Stomach (tissue), 9 donors: ENCODE measurements around the gene GLRX. TPM values are rescaled to one million over a fixed set of nuclear protein-coding genes. Genes with fewer than 3 reads are reported as not detected.
A peak's percentile ranks its signal among the peaks of the same experiment; 100 is the strongest.
"Not testable (repeated sequence)": the region's sequence is repeated elsewhere in the genome, so short reads cannot be mapped to it uniquely, and the experiment has no call there.

Experiments
- DNase-seq, 2 donors: peaks; one replicate each; pipeline versions ENCODE4 v3.0.0 to v3.0.0-alpha.2; 2013 to 2019
- H3K27ac ChIP-seq, 5 donors: fragments of 200-600 bp in 4 of 5; sonication (generic) in 4 of 5; one replicate each; pipeline ENCODE4 v1.5.1; 2013 to 2019; ENCODE audit warnings: mild to moderate bottlenecking in 1 of 5, moderate library complexity in 1 of 5
- H3K27me3 ChIP-seq, 3 donors: fragments of 200-600 bp; sonication (generic); one replicate each; pipeline ENCODE4 v1.5.1; 2017 to 2019; ENCODE audit warnings: mixed run types in 1 of 3
- H3K36me3 ChIP-seq, 4 donors: fragments of 200-600 bp; sonication (generic); 1 replicate in 3 of 4; 2 replicates in 1 of 4; pipeline ENCODE4 v1.5.1; 2016 to 2019
- H3K4me1 ChIP-seq, 4 donors: fragments of 200-600 bp; sonication (generic); one replicate each; pipeline ENCODE4 v1.5.1; 2016 to 2019
- H3K4me3 ChIP-seq, 4 donors: fragments of 200-600 bp; sonication (generic) in 3 of 4; one replicate each; pipeline ENCODE4 v1.5.1; 2016 to 2019; ENCODE audit warnings: mild to moderate bottlenecking in 1 of 4
- H3K9me3 ChIP-seq, 4 donors: fragments of 200-600 bp; sonication (generic); one replicate each; pipeline ENCODE4 v1.5.1; 2016 to 2019
- EP300 ChIP-seq: sonication (generic); formaldehyde crosslinking; IDR thresholded peaks from one replicate; pipeline ENCODE4 v1.6.1; 2017; ENCODE audit warnings: antibody characterized with exemption
- POLR2A ChIP-seq, 4 donors: fragments of 450-650 bp; IDR thresholded peaks; one replicate each; pipeline ENCODE4 v1.6.1; 2016; ENCODE audit warnings: antibody characterized with exemption in 4 of 4, control low read depth in 2 of 4, mild to moderate bottlenecking in 1 of 4, moderate library complexity in 1 of 4
- POLR2AphosphoS5 ChIP-seq, 3 donors: sonication (generic); formaldehyde crosslinking; IDR thresholded peaks; one replicate each; pipeline ENCODE4 v1.6.1; 2016; ENCODE audit warnings: antibody characterized with exemption in 3 of 3
- WGBS, 5 donors: extraction: QIAGEN DNeasy Blood & Tissue Kit in 3 of 5; methylation state at CpG; one replicate each; pipeline versions ENCODE4 v1.1.5 to v1.1.7; 2013 to 2018; 5-methylcytosine and 5-hydroxymethylcytosine counted together
- intact Hi-C: fragments of 100-400 bp; cut with DNase I; formaldehyde crosslinking; loops from one replicate; pipeline ENCODE4 v1.15.1; 2023; ENCODE audit warnings: low total_unique reads
- polyA plus RNA-seq, 3 donors: library from polyadenylated mRNA; stranded (reverse); fragments of 200-250 nt; gene quantifications; one replicate each; pipeline ENCODE4 v1.2.3, GENCODE V29; 2013
- total RNA-seq, 5 donors: library from RNA; depleted of rRNA; stranded (reverse); fragments of >200 nt; gene quantifications; one replicate each; pipeline versions ENCODE4 v1.1.0 to v1.2.3, GENCODE V29; 2014 to 2016
- TF ChIP-seq, protein P1 (sequence below), 7 experiments: fragments of 450-650 bp in 4 of 7; fragments of 200-600 bp in 3 of 7; sonication (generic) in 3 of 7; IDR thresholded peaks; one replicate each; pipeline ENCODE4 v1.5.1; 2016 to 2019; ENCODE audit warnings: antibody characterized with exemption in 7 of 7, control low read depth in 2 of 7, mild to moderate bottlenecking in 1 of 7
- donor health status: healthy with polysubstance abuse.
- donor health status: Bipolar disorder and iron deficiency.
- donor health status: healthy.

The GLRX gene
- total and polyA plus RNA-seq, 8 donors = 11.3 to 211 (median 29.7) TPM

GRCh38 chr5:95853490-95853889 is 31.0 kb upstream of the GLRX start:
- Histone ChIP-seq H3K36me3 (no peaks in the 10 kb centered on the region), H3K4me3 (no peak overlapping the region), H3K27ac (no peak overlapping the region), H3K27me3 (no peaks in the 10 kb centered on the region), H3K4me1 (peaks cover 21 to 36% (median 27%) of the 10 kb centered on the region in 4 donors), H3K9me3 (no peaks in the 10 kb centered on the region)
- intact Hi-C loops = no loop called here
- 88 to 100% (median 97%) methylated on average over 3 of the region's 3 CpGs for WGBS, 5 donors
- DNase-seq = no peak
- TF ChIP-seq, protein P1, sequence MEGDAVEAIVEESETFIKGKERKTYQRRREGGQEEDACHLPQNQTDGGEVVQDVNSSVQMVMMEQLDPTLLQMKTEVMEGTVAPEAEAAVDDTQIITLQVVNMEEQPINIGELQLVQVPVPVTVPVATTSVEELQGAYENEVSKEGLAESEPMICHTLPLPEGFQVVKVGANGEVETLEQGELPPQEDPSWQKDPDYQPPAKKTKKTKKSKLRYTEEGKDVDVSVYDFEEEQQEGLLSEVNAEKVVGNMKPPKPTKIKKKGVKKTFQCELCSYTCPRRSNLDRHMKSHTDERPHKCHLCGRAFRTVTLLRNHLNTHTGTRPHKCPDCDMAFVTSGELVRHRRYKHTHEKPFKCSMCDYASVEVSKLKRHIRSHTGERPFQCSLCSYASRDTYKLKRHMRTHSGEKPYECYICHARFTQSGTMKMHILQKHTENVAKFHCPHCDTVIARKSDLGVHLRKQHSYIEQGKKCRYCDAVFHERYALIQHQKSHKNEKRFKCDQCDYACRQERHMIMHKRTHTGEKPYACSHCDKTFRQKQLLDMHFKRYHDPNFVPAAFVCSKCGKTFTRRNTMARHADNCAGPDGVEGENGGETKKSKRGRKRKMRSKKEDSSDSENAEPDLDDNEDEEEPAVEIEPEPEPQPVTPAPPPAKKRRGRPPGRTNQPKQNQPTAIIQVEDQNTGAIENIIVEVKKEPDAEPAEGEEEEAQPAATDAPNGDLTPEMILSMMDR (IDR thresholded peaks at IDR 0.05) = no peak
- TF ChIP-seq EP300 = no peak
- TF ChIP-seq POLR2AphosphoS5 (IDR thresholded peaks at IDR 0.05) = no peak
- TF ChIP-seq POLR2A (IDR thresholded peaks at IDR 0.05) = no peak

DNA sequence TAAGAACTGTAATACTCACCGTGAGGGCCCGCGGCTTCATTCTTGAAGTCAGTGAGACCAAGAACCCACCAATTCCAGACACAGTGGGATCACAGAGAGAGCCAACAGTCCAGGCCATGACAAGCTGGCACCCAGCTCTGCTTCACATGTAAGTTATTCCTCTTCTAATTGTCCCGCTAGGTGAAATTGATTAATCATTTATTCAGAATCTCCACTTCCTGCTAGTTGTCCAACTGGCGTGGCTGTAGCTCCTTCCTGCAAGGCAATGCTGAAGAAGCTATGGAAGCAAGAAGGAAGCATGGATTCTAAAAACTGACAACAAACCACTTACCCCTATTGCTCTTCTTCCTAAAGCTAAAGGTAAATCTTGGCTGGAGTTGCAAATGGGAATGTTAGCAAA is 30.0 kb upstream of the GLRX start:
- no peaks in the 10 kb centered on the region for H3K27me3 ChIP-seq
- H3K4me1 ChIP-seq = peaks cover 11 to 30% (median 18%) of the 10 kb centered on the region in 4 donors
- 89 to 96% (median 91%) methylated on average over 5 of the region's 5 CpGs for WGBS, 5 donors
- H3K4me3 ChIP-seq = no peak overlapping the region
- intact Hi-C loops = no loop called here
- H3K9me3 ChIP-seq = no peaks in the 10 kb centered on the region
- DNase-seq = no peak
- no peaks in the 10 kb centered on the region for H3K36me3 ChIP-seq
- H3K27ac ChIP-seq = no peak overlapping the region
- TF ChIP-seq EP300 = no peak
- no peak for TF ChIP-seq POLR2A (IDR thresholded peaks at IDR 0.05)
- no peak for TF ChIP-seq POLR2AphosphoS5 (IDR thresholded peaks at IDR 0.05)
- TF ChIP-seq, protein P1 (IDR thresholded peaks at IDR 0.05) = no peak

DNA sequence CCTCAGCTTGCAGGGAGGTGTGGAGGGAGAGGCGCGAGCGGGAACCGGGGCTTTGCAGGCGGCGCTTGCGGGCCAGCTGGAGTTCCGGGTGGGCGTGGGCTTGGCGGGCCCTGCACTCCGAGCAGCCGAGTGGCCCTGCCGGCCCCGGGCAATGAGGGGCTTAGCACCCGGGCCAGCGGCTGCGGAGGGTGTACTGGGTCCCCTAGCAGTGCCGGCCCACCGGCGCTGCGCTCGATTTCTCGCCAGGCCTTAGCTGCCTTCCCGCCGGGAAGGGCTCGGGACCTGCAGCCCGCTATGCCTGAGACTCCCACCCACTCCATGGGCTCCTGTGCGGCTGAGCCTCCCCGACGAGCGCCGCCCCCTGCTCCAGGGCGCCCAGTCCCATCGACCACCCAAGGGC is 28.6 kb upstream of the GLRX start:
- H3K9me3 ChIP-seq, intact Hi-C loops, H3K27ac ChIP-seq, DNase-seq, H3K36me3 ChIP-seq, H3K27me3 ChIP-seq, H3K4me3 ChIP-seq: not testable (repeated sequence)
- peaks cover 0 to 24% (median 13%) of the 10 kb centered on the region in 4 donors for H3K4me1 ChIP-seq
- 95 to 98% (median 98%) methylated on average over 17 to 34 of the region's 34 CpGs for WGBS, 5 donors

DNA sequence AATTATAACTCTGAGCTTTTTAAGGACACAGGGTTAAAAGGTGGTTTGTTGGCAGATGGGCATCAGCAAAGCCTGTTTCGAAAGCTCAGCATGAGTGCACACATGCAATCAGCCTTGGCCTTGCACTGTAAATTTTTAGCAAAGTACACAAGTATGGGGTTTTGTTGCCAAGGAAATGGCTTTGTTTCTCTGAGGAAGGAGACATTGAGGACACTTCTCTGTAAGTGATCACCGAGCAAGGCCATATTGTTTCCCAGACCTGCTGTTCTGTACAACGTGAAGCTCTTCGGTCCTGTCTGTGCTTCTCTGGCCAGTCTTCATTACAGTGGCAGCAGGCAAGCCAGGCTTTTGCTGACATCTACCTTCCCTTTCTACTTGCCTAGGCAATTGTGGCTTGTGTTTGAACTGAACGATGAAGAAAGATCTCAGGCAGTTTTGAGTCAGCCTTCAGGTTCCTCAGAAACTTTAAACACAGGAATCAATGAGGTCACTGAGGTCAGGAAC is 27.9 kb upstream of the GLRX start:
- H3K27me3 ChIP-seq = no peaks in the 10 kb centered on the region
- intact Hi-C loops = no loop called here
- peaks cover 0 to 23% (median 13%) of the 10 kb centered on the region in 4 donors for H3K4me1 ChIP-seq
- H3K9me3 ChIP-seq = no peaks in the 10 kb centered on the region
- WGBS, 5 donors = 50 to 79% (median 60%) methylated on average over 5 of the region's 5 CpGs
- H3K27ac ChIP-seq = peak overlapping the region in 2 of 5 donors; percentile 13 to 51
- no peak overlapping the region for H3K4me3 ChIP-seq
- DNase-seq = no peak
- H3K36me3 ChIP-seq = no peaks in the 10 kb centered on the region
- TF ChIP-seq, protein P1 (IDR thresholded peaks at IDR 0.05) = no peak
- TF ChIP-seq POLR2AphosphoS5 (IDR thresholded peaks at IDR 0.05) = peak in 1 of 3 donors; percentile 20

- 73 to 91% (median 85%) methylated on average over 3 of the region's 3 CpGs for WGBS, 5 donors
- intact Hi-C loops = loop anchor here (10.0 kb wide), 2 partner anchors 64 to 204 kb away; partner anchors contain the start of gene RFESD
- Histone ChIP-seq H3K9me3 (no peaks in the 10 kb centered on the region), H3K36me3 (no peaks in the 10 kb centered on the region), H3K27me3 (no peaks in the 10 kb centered on the region), H3K4me3 (no peak overlapping the region), H3K4me1 (peaks cover 0 to 34% (median 21%) of the 10 kb centered on the region in 4 donors), H3K27ac (peak overlapping the region in 2 of 5 donors; percentile 27 to 37)
- TF ChIP-seq, protein P1 (IDR thresholded peaks at IDR 0.05) = no peak
- no peak for TF ChIP-seq POLR2A (IDR thresholded peaks at IDR 0.05)
- no peak for TF ChIP-seq EP300
- TF ChIP-seq POLR2AphosphoS5 (IDR thresholded peaks at IDR 0.05) = no peak
- DNase-seq = no peak
Measured at GRCh38 chr5:95848701-95849100, 26.2 kb upstream of the GLRX start.
